Stomach (tissue), 9 donors: ENCODE data around the gene ATG16L2. TPM values are rescaled to one million over a fixed set of nuclear protein-coding genes. Genes with fewer than 3 reads are reported as not detected.

ENCODE experiments used
- DNase-seq, 2 donors: peaks; one replicate each; pipeline versions ENCODE4 v3.0.0 to v3.0.0-alpha.2; 2013 to 2019
- H3K27ac ChIP-seq, 5 donors: fragments of 200-600 bp in 4 of 5; sonication (generic) in 4 of 5; one replicate each; pipeline ENCODE4 v1.5.1; 2013 to 2019; ENCODE audit warnings: mild to moderate bottlenecking in 1 of 5, moderate library complexity in 1 of 5
- H3K27me3 ChIP-seq, 3 donors: fragments of 200-600 bp; sonication (generic); one replicate each; pipeline ENCODE4 v1.5.1; 2017 to 2019; ENCODE audit warnings: mixed run types in 1 of 3
- H3K36me3 ChIP-seq, 4 donors: fragments of 200-600 bp; sonication (generic); 1 replicate in 3 of 4; 2 replicates in 1 of 4; pipeline ENCODE4 v1.5.1; 2016 to 2019
- H3K4me1 ChIP-seq, 4 donors: fragments of 200-600 bp; sonication (generic); one replicate each; pipeline ENCODE4 v1.5.1; 2016 to 2019
- H3K4me3 ChIP-seq, 4 donors: fragments of 200-600 bp; sonication (generic) in 3 of 4; one replicate each; pipeline ENCODE4 v1.5.1; 2016 to 2019; ENCODE audit warnings: mild to moderate bottlenecking in 1 of 4
- H3K9me3 ChIP-seq, 4 donors: fragments of 200-600 bp; sonication (generic); one replicate each; pipeline ENCODE4 v1.5.1; 2016 to 2019
- CTCF ChIP-seq, 7 experiments: fragments of 450-650 bp in 4 of 7; fragments of 200-600 bp in 3 of 7; sonication (generic) in 3 of 7; IDR thresholded peaks; one replicate each; pipeline ENCODE4 v1.5.1; 2016 to 2019; ENCODE audit warnings: antibody characterized with exemption in 7 of 7, control low read depth in 2 of 7, mild to moderate bottlenecking in 1 of 7
- EP300 ChIP-seq: sonication (generic); formaldehyde crosslinking; IDR thresholded peaks from one replicate; pipeline ENCODE4 v1.6.1; 2017; ENCODE audit warnings: antibody characterized with exemption
- POLR2A ChIP-seq, 4 donors: fragments of 450-650 bp; IDR thresholded peaks; one replicate each; pipeline ENCODE4 v1.6.1; 2016; ENCODE audit warnings: antibody characterized with exemption in 4 of 4, control low read depth in 2 of 4, mild to moderate bottlenecking in 1 of 4, moderate library complexity in 1 of 4
- POLR2AphosphoS5 ChIP-seq, 3 donors: sonication (generic); formaldehyde crosslinking; IDR thresholded peaks; one replicate each; pipeline ENCODE4 v1.6.1; 2016; ENCODE audit warnings: antibody characterized with exemption in 3 of 3
- WGBS, 5 donors: extraction: QIAGEN DNeasy Blood & Tissue Kit in 3 of 5; methylation state at CpG; one replicate each; pipeline versions ENCODE4 v1.1.5 to v1.1.7; 2013 to 2018; 5-methylcytosine and 5-hydroxymethylcytosine counted together
- intact Hi-C: fragments of 100-400 bp; cut with DNase I; formaldehyde crosslinking; loops from one replicate; pipeline ENCODE4 v1.15.1; 2023; ENCODE audit warnings: low total_unique reads
- polyA plus RNA-seq, 3 donors: library from polyadenylated mRNA; stranded (reverse); fragments of 200-250 nt; gene quantifications; one replicate each; pipeline ENCODE4 v1.2.3, GENCODE V29; 2013
- total RNA-seq, 5 donors: library from RNA; depleted of rRNA; stranded (reverse); fragments of >200 nt; gene quantifications; one replicate each; pipeline versions ENCODE4 v1.1.0 to v1.2.3, GENCODE V29; 2014 to 2016
- donor health status: healthy with polysubstance abuse.
- donor health status: Bipolar disorder and iron deficiency.
- donor health status: healthy.

ATG16L2 gene
- total and polyA plus RNA-seq, 8 donors: 13.0 to 266 (median 38.2) TPM

DNA sequence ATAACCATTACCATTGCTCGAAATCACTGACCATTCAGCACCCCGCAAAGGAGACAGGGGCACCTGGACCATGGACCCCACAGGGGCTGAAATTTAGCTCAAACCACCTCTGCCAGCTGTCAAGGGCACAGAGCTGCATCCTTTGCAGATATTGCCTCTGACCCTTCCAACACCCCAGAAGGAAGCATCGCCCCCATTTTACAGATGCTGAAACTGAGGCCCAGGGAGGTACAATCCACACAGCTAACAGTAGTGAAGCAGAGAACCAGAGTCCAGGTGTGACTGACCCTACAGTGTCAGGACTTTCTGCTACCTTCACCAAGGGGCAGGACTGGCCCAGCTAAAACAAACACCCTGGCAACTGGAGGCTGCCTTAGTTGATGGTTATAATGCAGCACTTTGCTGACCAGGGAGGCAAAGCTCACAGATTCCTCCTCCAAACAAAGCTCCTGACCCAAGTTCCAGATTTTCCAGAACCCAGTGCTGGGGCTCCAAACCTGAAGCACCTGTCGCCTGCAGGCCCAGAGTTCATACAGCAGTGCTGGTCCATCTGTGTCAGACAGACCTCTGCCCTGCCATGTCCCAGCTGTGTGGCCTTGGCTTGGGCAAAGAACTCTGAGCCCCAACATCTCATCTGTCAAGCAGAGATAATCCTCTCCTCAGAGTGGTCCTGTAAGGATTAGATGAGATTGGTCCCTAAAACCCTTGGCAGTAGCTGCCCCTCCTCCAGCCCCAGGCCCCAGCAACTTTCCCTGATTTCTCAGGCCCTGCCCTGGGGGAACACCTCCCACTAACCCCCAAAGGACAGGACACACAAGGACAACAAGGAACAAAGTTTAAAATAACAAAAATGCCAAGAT is 46.8 kb upstream of the ATG16L2 start:
- intact Hi-C loops: no loop called here
- Histone ChIP-seq H3K4me3 (no peak overlapping the region), H3K27me3 (no peaks in the 10 kb centered on the region), H3K9me3 (no peaks in the 10 kb centered on the region), H3K27ac (peak overlapping the region in 2 of 5 donors; percentile 25 to 29), H3K4me1 (peaks cover 6 to 94% (median 68%) of the 10 kb centered on the region in 4 donors), H3K36me3 (peaks cover 5 to 24% (median 9%) of the 10 kb centered on the region in 4 donors)
- DNase-seq: no peak
- no peak for TF ChIP-seq CTCF (IDR thresholded peaks at IDR 0.05)
- no peak for TF ChIP-seq EP300
- TF ChIP-seq POLR2AphosphoS5 (IDR thresholded peaks at IDR 0.05): no peak
- no peak for TF ChIP-seq POLR2A (IDR thresholded peaks at IDR 0.05)
- WGBS, 5 donors: 63 to 88% (median 73%) methylated on average over 3 to 4 of the region's 4 CpGs

DNA sequence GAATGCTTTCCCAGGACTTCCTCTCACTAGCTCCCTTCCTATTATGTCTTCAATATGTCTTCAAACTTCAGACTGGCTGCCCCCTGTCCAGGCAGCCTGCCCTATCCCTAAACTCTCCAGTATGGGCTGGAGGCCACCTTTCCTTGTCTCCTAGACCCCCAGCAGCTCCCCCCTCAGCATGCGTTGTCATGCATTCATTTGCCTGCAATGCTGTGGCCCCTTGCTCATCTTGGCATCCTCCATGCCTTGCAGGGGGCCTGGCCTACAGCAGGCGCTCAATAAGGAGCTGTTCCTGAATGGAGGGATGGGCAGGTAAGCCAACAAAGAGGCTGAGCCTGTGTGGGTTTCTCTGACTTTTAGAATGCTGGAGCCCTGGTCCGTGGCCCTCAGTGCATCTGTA is 45.6 kb upstream of the ATG16L2 start:
- 59 to 83% (median 66%) methylated on average over 3 of the region's 3 CpGs for WGBS, 5 donors
- TF ChIP-seq EP300 (no peak), POLR2A (IDR thresholded peaks at IDR 0.05) (no peak), CTCF (IDR thresholded peaks at IDR 0.05) (no peak), POLR2AphosphoS5 (IDR thresholded peaks at IDR 0.05) (no peak)
- no peak overlapping the region for H3K4me3 ChIP-seq
- intact Hi-C loops: no loop called here
- peak overlapping the region in 1 of 5 donors; percentile 29 for H3K27ac ChIP-seq
- no peaks in the 10 kb centered on the region for H3K9me3 ChIP-seq
- H3K4me1 ChIP-seq: peaks cover 17 to 94% (median 78%) of the 10 kb centered on the region in 4 donors
- peaks cover 5 to 23% (median 11%) of the 10 kb centered on the region in 4 donors for H3K36me3 ChIP-seq
- no peak for DNase-seq
- no peaks in the 10 kb centered on the region for H3K27me3 ChIP-seq

DNA sequence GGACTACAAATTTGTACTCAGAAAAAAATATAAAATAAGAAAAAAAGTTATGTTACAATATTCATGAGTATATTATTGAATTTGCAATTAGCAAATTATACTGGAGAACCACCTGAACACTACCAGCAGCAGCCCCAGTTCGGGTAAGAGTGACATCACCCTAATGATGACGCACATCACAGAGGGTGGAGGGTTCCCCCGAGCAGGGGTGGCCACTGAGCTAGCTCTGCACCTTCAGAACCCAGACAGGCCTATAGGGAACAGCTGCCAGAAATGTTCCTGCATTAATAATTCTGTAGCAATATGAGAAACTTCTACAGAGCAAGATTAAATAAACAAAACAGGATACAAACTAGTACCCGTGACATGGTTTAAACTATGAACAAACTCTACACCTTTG is 44.5 kb upstream of the ATG16L2 start:
- H3K4me1 ChIP-seq: peaks cover 26 to 94% (median 81%) of the 10 kb centered on the region in 4 donors
- DNase-seq: peak in 1 of 2 donors; percentile 50
- peaks cover 5 to 23% (median 11%) of the 10 kb centered on the region in 4 donors for H3K36me3 ChIP-seq
- intact Hi-C loops: no loop called here
- no peak for TF ChIP-seq EP300
- TF ChIP-seq POLR2A (IDR thresholded peaks at IDR 0.05): no peak
- no peak for TF ChIP-seq POLR2AphosphoS5 (IDR thresholded peaks at IDR 0.05)
- no peak for TF ChIP-seq CTCF (IDR thresholded peaks at IDR 0.05)
- 39 to 70% (median 41%) methylated on average over 4 of the region's 4 CpGs for WGBS, 5 donors
- H3K27ac ChIP-seq: no peak overlapping the region
- no peaks in the 10 kb centered on the region for H3K9me3 ChIP-seq
- no peaks in the 10 kb centered on the region for H3K27me3 ChIP-seq
- no peak overlapping the region for H3K4me3 ChIP-seq

DNA sequence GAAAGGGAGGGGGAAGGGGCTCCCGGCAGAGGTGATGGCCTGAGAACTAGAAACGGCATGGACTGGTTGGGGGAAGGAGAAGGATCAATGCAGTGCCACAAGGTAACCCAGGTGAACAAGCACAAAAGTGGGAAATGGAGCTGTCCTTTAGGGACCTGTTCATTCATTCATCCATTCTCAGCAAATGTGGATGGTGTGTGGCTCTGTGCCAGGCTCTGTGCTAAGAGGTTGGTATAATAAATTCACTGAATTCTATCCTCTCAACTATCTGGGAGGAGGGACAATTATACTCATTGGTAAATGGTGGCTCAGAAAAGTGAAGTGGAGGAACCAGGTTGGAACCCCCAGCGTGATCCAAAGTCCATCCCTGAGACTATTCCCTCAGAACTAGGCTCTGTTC is 43.4 kb upstream of the ATG16L2 start:
- no peak for DNase-seq
- peaks cover 5 to 23% (median 11%) of the 10 kb centered on the region in 4 donors for H3K36me3 ChIP-seq
- no peaks in the 10 kb centered on the region for H3K9me3 ChIP-seq
- H3K27ac ChIP-seq: no peak overlapping the region
- TF ChIP-seq POLR2A (IDR thresholded peaks at IDR 0.05) (no peak), POLR2AphosphoS5 (IDR thresholded peaks at IDR 0.05) (no peak), EP300 (no peak), CTCF (IDR thresholded peaks at IDR 0.05) (no peak)
- peaks cover 36 to 96% (median 83%) of the 10 kb centered on the region in 4 donors for H3K4me1 ChIP-seq
- intact Hi-C loops: no loop called here
- WGBS, 5 donors: 61 to 78% (median 67%) methylated on average over 3 of the region's 3 CpGs
- no peaks in the 10 kb centered on the region for H3K27me3 ChIP-seq
- H3K4me3 ChIP-seq: no peak overlapping the region
